B cell (primary cell): ENCODE results near the gene HIP1. TPM values are rescaled to one million over a fixed set of nuclear protein-coding genes. Genes with fewer than 3 reads are reported as not detected.

Experiments
- ATAC-seq: fragments of 200-7000 bp; cut with Tn5 transposase; one replicate; pipeline ENCODE4 v1.10.0; 2021; ENCODE audit warnings: low read depth, mild to moderate bottlenecking, moderate number of reproducible peaks, moderate library complexity
- CTCF ChIA-PET: fragments of 350-600 bp; sonication (Branson Sonifier 250); formaldehyde crosslinking; loops from one replicate; lab custom pipeline; 2021; ENCODE audit warnings: antibody characterized with exemption, inconsistent platforms; lab: Charles Lee
- POLR2A ChIA-PET: fragments of 350-600 bp; sonication (Branson Sonifier 250); formaldehyde crosslinking; loops from one replicate; lab custom pipeline; 2021; ENCODE audit warnings: antibody characterized with exemption; lab: Charles Lee
- DNase-seq: peaks from one replicate; pipeline ENCODE4 v3.0.0; 2013
- H2AFZ ChIP-seq: 2 replicates; pipeline ENCODE4 v1.6.1; 2012; ENCODE audit warnings: mild to moderate bottlenecking, low read depth, low read length; ENCODE audit not compliant: insufficient read depth, poor library complexity, severe bottlenecking
- H3K27ac ChIP-seq, 2 donors: 1 replicate in 1 of 2; 2 replicates in 1 of 2; pipeline ENCODE4 v1.5.1; 2012 to 2013; ENCODE audit warnings: low read length in 2 of 2, mild to moderate bottlenecking in 2 of 2, moderate library complexity in 1 of 2
- H3K27me3 ChIP-seq, 4 experiments: fragments of 200-600 bp in 1 of 4; sonication (generic) in 1 of 4; replicated peaks in 1 of 4; 1 replicate in 2 of 4; 2 replicates in 2 of 4; pipeline versions ENCODE4 v1.6.1 to v1.7.0; 2013 to 2016; ENCODE audit warnings: low read length in 3 of 4, mild to moderate bottlenecking in 2 of 4, mixed read lengths in 1 of 4, moderate library complexity in 1 of 4; ENCODE audit not compliant: insufficient read depth in 4 of 4, control insufficient read depth in 3 of 4; ENCODE audit errors: control extremely low read depth in 1 of 4
- H3K36me3 ChIP-seq, 2 experiments: replicated peaks in 1 of 2; 1 replicate in 1 of 2; 2 replicates in 1 of 2; pipeline versions ENCODE4 v1.6.1 to v1.7.1; 2013; ENCODE audit warnings: low read length in 1 of 2; ENCODE audit not compliant: insufficient read depth in 2 of 2, control insufficient read depth in 1 of 2; ENCODE audit errors: control extremely low read depth in 1 of 2, extremely low read depth in 1 of 2
- H3K4me1 ChIP-seq, 2 donors: fragments of 200-600 bp in 1 of 2; sonication (generic) in 1 of 2; 1 replicate in 1 of 2; 2 replicates in 1 of 2; pipeline versions ENCODE4 v1.5.1 to v1.6.1; 2013 to 2017; ENCODE audit warnings: low read length in 2 of 2; ENCODE audit not compliant: control insufficient read depth in 2 of 2, insufficient read depth in 2 of 2
- H3K4me2 ChIP-seq: replicated peaks from 2 replicates; pipeline ENCODE3; 2012; ENCODE audit warnings: mild to moderate bottlenecking, low read depth, low read length; ENCODE audit not compliant: poor library complexity, severe bottlenecking
- H3K4me3 ChIP-seq, 5 experiments: fragments of 200-600 bp in 1 of 5; sonication (generic) in 1 of 5; 1 replicate in 3 of 5; 2 replicates in 2 of 5; pipeline versions ENCODE4 v1.5.1 to v1.7.0; 2011 to 2016; ENCODE audit warnings: low read length in 4 of 5, mild to moderate bottlenecking in 4 of 5, low read depth in 2 of 5, control low read depth in 1 of 5, moderate library complexity in 1 of 5; ENCODE audit not compliant: insufficient read depth in 1 of 5; ENCODE audit errors: control extremely low read depth in 1 of 5, extremely low read depth in 1 of 5
- H3K79me2 ChIP-seq: fragments of 200-600 bp; sonication (generic); one replicate; pipeline ENCODE4 v1.6.0; 2016; ENCODE audit warnings: low read length; ENCODE audit not compliant: control insufficient read depth, insufficient read depth
- H3K9ac ChIP-seq: fragments of 200-600 bp; sonication (generic); 2 replicates; pipeline ENCODE4 v1.6.1; 2017; ENCODE audit warnings: mild to moderate bottlenecking, low read length, moderate library complexity
- H3K9me3 ChIP-seq, 3 donors: one replicate each; pipeline versions ENCODE4 v1.6.1 to v1.7.1; 2013; ENCODE audit warnings: low read length in 2 of 3; ENCODE audit not compliant: control insufficient read depth in 2 of 3, insufficient read depth in 1 of 3; ENCODE audit errors: control extremely low read depth in 1 of 3
- H4K20me1 ChIP-seq: 2 replicates; pipeline ENCODE4 v1.6.0; 2012; ENCODE audit warnings: mild to moderate bottlenecking, low read length; ENCODE audit not compliant: insufficient read depth, control insufficient read depth, poor library complexity, severe bottlenecking
- H3K27ac Mint-ChIP-seq: one replicate; pipeline ENCODE4 v1.8.0; 2021; ENCODE audit warnings: mixed read lengths
- H3K27me3 Mint-ChIP-seq: one replicate; pipeline ENCODE4 v1.8.0; 2021; ENCODE audit warnings: mixed read lengths
- H3K4me1 Mint-ChIP-seq: one replicate; pipeline ENCODE4 v1.8.0; 2021; ENCODE audit warnings: mixed read lengths
- H3K4me3 Mint-ChIP-seq: one replicate; pipeline ENCODE4 v1.8.0; 2021; ENCODE audit warnings: mixed read lengths
- H3K9me3 Mint-ChIP-seq: one replicate; pipeline ENCODE4 v1.8.0; 2022; ENCODE audit warnings: mixed read lengths; ENCODE audit not compliant: insufficient read depth
- CTCF ChIP-seq: fragments of 200-600 bp; IDR thresholded peaks from one replicate; pipeline ENCODE4 v1.8.0; 2022; ENCODE audit warnings: antibody characterized with exemption, mild to moderate bottlenecking
- EZH2 ChIP-seq: IDR thresholded peaks from 2 replicates; pipeline ENCODE4 v1.6.1; 2012; ENCODE audit warnings: borderline replicate concordance, low read depth, mild to moderate bottlenecking, moderate library complexity, low read length; ENCODE audit not compliant: insufficient read depth, poor library complexity, severe bottlenecking
- WGBS: methylation state at CpG from one replicate; pipeline ENCODE4 v1.1.5; 2013; ENCODE audit warnings: missing lambda C conversion rate; ENCODE audit not compliant: insufficient coverage; 5-methylcytosine and 5-hydroxymethylcytosine counted together
- intact Hi-C: fragments of 100-400 bp; cut with micrococcal nuclease; formaldehyde crosslinking; loops from one replicate; pipeline ENCODE4 v1.10.0; 2022
- polyA plus RNA-seq: library from polyadenylated mRNA; depleted of rRNA; stranded (reverse); fragments of >200 nt; gene quantifications from 2 replicates; pipeline ENCODE4 v1.2.3, GENCODE V29; 2012
- total RNA-seq, 2 donors: library from RNA; stranded (reverse); fragments of 120-200 nt in 1 of 2; gene quantifications; 1 replicate in 1 of 2; 2 replicates in 1 of 2; pipeline versions ENCODE4 v1.2.3 to v1.2.4, GENCODE V29; 2013 to 2022

The HIP1 gene
- total and polyA plus RNA-seq, 2 donors (not counting 1 experiment from before 2014, with no cell fraction given) = 6.5 to 16.7 TPM

- Histone ChIP-seq H3K4me1 (peaks cover 9% of the 10 kb centered on the region in 2 donors), H2AFZ (no peak overlapping the region), H3K9ac (no peak overlapping the region), H3K4me2 (no peak overlapping the region), H3K9me3 (peaks cover 0 to 9% (median 0%) of the 10 kb centered on the region in 3 donors), H3K36me3 (no peaks in the 10 kb centered on the region), H4K20me1 (no peaks in the 10 kb centered on the region), H3K79me2 (no peaks in the 10 kb centered on the region), H3K4me3 (no peak overlapping the region), H3K27me3 (no peaks in the 10 kb centered on the region), H3K27ac (no peak overlapping the region)
- intact Hi-C loops = no loop called here
- Mint-ChIP-seq H3K4me3 (no peak overlapping the region), H3K27me3 (no peaks in the 10 kb centered on the region), H3K9me3 (peaks cover 2% of the 10 kb centered on the region), H3K4me1 (peaks cover 11% of the 10 kb centered on the region), H3K27ac (no peak overlapping the region)
- no peak for TF ChIP-seq EZH2
- TF ChIP-seq CTCF = no peak
- no peak for DNase-seq
- ChIA-PET CTCF (no interaction called here), POLR2A (no interaction called here)
- WGBS = 100% methylated on average over 2 of the region's 9 CpGs
- no peak for ATAC-seq
Measured at GRCh38 chr7:75716992-75717626, 21.6 kb downstream of the HIP1 start.

GRCh38 chr7:75715864-75716263 lies 22.9 kb downstream of the HIP1 start:
- Histone ChIP-seq H3K4me3 (no peak overlapping the region), H4K20me1 (no peaks in the 10 kb centered on the region), H3K79me2 (no peaks in the 10 kb centered on the region), H3K9ac (no peak overlapping the region), H2AFZ (no peak overlapping the region), H3K9me3 (peaks cover 0 to 9% (median 0%) of the 10 kb centered on the region in 3 donors), H3K36me3 (no peaks in the 10 kb centered on the region), H3K27me3 (no peaks in the 10 kb centered on the region), H3K4me2 (no peak overlapping the region), H3K27ac (no peak overlapping the region), H3K4me1 (peaks cover 16 to 17% of the 10 kb centered on the region in 2 donors)
- Mint-ChIP-seq H3K27ac (no peak overlapping the region), H3K4me1 (peaks cover 20% of the 10 kb centered on the region), H3K27me3 (no peaks in the 10 kb centered on the region), H3K9me3 (peaks cover 2% of the 10 kb centered on the region), H3K4me3 (no peak overlapping the region)
- POLR2A ChIA-PET = no interaction called here
- TF ChIP-seq EZH2 = no peak
- TF ChIP-seq CTCF = no peak
- intact Hi-C loops = no loop called here
- 90% methylated on average over 5 of the region's 7 CpGs for whole genome bisulfite sequencing
- no peak for DNase-seq
- CTCF ChIA-PET = interaction anchor here (0.6 kb wide), 1 partner anchor 29 kb away, joined by 6 read pairs; no protein-coding TSS in a partner anchor
- no peak for ATAC-seq
